Measurements from ENCODE around the gene UBD.

UBD gene

DNA sequence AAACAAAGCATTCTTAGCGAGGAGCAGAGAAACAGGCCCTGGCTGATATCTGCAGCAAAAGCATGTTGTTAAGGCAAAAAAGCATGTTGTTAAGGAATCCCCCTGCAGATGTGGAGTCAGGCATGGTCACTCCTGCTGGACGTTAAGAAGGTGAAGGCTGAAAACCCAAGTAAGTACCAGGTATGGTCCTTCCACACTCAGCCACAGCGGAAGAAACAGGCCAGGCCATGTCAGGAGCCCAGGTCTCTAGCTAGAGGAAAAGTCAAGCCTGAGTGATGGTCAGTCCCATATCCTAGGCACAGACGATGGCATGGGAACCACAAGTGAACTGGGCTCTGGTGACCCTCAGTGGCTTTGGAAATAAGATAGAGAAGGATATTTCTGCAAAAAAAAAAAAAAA is 39.3 kb downstream of the UBD start:
- no peak for DNase-seq

DNA sequence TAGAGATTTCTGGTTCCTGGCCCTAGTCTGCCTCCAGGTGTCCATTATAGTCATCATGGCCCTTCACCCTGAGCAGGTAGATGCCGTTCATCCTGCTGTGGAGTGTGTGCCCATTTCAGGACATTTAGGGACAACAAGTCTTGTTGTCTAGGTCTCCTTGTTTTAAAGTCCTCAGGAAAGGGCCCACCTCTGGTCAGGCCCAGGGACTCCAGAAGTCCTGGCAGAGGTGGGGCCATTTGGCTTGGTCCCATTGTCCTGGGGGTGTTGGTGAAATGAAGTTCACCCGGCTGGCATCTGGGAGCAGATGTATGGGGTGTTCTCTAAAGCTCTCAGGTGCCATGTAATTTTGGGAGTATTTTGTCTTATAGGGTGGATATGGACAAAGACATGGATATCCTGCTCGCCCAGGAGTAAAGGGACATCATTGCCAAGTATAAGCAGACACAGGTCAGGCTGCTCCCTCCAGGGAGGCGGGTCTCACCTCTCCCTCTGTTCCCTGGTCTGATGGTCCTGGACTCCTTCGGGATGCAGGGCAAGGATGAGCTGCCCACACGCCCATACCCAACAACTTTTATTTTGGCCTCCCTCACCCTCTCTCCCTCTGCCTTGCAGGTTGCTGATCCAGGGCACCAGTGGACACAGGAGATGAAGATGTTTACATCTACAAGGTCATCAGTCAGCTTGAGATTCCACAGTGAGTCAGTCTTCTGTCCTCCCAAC is 40.1 kb downstream of the UBD start:
- DNase-seq: no peak

DNA sequence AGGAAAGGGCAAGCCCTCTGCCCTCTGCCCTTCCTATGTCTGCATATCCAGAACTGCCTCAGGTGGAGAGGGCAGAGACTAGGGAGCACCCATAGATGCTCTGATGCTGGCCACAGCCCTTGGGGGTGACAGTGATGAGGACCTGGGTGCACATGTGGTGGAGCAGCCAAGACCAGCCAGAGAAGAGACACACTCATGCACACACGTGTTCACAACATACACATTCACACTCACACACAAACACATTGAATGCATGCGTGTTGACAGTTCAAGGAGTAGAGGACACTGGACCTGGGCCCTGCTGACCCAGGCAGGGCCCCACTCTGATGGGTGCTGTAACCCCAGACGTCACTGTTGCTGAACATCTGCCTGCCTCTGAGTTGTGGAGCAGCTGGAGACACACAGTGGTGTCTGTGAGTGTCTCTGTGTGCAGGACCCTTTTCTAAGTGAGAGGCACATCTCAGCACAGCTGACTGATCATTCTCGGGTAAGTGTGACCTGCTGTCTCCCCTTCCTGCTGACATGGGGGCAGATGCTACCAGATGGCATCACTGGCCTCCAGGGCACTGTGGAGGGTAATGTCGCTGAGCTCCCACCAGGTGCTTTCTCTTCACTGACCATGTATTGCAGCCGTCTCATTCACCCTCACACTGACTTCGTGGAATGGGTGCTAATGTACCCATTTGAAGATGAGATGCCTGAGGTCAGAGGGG is 41.6 kb downstream of the UBD start:
- no peak for DNase-seq

DNA sequence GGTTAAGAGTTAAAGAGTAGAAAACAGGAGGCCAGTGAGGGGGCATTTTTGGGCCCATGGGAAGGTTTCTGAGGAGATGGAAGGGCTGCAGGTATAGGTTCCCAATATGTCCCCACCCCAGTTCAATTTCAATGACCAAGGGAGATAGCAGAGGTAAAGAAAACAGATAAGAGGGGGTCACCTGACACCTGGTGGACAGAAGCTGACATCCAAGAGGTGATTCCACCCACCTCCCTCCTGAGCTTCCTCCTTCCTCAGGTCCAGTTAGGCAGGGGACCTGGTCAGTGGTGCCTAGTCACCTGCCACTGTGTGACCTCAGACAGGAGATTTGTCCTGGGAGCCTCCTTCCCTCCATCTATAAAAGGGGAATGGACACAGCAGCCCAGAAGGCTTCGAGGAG is 42.3 kb downstream of the UBD start:
- no peak for DNase-seq

DNA sequence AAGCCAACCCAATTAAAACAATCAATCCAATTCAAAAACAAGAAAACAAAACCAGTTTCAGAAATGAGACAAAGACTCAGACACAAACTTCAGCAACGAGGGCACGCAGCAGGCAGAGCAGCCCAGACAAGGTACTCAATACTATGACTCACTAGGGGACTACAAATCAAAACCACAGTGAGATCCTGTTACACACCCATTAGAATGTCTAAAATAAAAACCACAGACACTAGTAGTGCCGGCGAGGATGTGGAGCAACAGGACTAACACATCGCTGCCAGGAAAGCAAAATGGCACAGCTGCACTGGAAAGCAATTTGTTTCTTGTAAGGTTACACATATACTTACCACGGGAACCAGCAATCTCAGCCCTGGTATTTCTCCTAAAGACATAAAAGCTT is 43.4 kb downstream of the UBD start:
- DNase-seq: peak; percentile 38

DNA sequence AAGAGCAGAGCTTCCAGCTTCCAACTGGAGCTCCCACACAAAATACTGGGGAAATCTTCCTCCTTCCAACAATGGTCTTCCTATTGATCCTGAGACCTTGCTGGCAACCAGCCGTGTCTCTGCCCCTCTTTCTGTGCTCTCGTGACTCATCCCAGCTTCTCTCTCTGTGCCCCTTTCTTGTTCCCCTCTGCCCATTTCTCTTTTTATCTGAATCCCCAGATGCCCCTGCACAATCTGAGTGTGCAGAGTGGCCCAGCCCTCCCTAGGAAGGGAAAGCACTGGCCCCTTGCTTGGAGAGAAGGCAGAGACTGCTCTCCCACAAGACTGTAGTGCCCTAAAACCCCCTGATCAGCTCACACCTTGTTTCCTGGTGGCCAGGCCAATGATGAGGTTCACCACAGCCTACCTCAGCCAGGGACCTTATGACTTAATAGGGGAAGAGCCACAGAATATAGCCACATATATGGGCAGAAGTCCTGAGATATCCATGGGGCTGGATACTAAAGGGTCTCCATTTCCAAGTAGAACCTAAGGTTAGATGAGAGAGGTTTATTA is 48.7 kb downstream of the UBD start:
- no peak for DNase-seq

DNA sequence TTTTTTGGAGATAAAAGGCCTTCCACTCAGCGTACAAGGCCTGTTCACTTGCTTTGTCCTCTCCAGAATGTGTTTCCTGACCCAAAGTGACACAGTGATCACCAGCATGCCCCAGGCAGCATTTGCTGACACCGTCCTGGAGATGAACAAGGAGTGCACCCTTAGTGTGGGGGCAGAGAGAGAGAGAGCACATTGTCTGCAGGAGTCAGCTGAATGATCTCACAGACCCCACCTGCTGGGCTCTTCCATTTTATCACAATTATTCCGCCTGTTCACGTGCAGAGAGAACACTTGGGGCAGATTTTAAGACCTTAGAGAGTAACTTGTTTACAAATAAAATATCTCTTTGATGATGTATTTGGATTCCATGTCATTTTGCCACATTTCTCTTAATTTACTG is 49.3 kb downstream of the UBD start:
- DNase-seq: no peak

DNA sequence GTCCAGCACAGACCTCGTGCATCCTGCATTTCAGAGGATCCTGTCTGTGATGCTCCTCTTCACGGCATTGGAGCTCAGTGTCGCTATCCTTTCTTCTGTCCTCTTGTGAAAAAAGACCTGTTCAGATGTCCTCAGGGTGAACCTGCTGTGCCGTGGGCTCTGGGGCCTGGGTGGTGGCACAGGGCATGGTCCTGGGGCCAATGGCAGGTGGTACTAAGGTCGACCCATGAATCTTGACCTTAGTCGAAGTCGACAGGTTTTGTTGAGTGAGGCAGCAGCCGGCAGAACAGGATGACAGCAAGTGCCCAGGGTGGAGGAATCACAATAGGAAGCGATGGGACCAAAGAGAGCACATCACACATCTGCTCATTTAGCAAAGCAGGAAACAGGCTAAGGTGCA is 49.8 kb downstream of the UBD start:
- no peak for DNase-seq

DNA sequence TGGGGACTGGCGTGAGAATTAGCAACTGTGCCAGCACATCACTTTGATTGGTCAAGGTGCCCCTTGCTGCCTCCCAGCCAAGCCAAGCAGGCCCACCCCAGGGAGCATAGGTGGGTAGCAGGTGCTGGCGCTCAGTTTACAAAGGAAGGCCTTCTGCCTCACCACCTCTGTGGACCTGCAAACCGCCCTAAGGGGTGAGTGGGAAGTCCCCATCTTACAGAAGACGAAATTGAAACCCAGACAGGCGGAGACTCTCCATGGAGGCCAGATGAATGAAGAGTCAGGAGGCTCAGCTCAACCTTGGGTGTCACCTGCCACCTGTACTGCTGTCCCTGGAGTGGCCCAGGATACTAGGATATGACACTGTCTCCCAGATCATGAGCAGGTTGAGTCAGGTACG is 50.3 kb downstream of the UBD start:
- DNase-seq: no peak

DNA sequence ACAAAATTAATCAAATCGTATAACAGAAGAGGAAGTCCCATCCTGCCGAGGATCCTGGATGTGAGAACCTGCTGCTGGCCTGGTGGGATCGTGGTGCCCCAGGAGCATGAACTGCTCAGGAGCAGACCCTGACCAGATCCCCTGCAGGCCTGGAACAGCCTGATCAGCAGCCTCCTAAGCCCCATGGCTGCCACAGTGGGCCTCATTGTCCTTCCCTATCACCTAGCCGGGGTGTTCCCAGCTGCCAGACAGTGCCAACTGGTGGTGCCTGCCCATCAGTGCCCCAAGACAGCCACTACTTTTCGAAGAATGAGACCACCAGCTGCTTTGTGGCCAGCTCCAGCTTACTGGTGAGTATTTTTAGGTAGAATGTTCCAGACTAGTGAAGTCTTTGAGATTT is 52.2 kb downstream of the UBD start:
- DNase-seq: no peak

DNA sequence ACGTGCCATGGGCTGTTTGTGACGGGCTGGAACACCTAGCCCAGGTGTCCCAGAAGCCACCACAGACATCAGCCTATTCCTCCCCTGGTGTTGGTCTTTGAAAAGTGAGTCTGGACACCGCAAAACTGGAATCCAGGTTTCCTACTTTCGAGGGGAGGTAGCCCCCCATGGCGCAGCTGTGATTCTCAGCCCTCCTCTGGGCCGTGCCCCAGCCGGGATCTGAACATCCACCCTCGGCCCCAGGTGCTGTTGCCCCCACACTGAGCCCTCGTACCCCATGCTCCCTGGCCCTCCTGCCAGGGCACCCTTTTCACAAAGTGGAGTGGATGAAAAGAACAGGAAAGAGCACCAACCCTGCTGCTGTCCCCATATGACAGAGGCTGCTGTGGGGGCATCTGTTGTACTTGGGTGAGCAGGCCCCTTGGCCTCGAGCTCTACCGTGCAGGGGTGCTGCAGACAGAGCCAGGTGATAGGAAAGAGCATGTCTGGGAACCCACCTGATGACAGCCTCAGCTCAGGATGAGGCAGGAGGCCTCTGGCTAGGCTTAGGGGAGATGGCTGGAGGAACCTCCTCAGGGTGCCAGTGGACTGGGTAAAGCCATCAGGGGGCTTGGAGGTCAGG is 53.0 kb downstream of the UBD start:
- DNase-seq: no peak

DNA sequence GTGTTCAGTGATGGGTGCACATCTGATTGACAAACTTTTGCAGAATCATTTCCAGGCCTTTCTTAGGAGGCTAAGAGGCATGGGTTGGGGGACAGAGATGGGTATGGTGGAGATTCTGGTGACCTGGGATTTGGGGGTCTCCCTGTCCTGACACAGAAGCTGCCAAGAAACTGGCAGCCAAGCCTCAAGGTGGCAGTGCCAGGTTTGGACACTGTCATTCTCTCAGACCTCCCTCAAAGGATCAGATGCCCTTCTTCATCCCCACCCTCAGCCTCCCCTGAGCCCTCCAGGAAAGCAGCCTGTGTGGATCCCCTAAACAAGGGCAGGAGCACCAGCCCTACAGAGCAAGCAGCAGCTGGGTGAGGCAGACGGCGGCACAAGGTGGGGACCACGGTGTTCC is 53.7 kb downstream of the UBD start:
- DNase-seq: no peak
